Keratinocyte (primary cell): ENCODE data around the gene SRGAP3. TPM values are rescaled to one million over a fixed set of nuclear protein-coding genes. Genes with fewer than 3 reads are reported as not detected.

Experiments used
- DNase-seq: peaks from one replicate; pipeline ENCODE4 v3.0.0-alpha.2; 2011; ENCODE audit warnings: low read depth, missing footprints, low spot score
- FAIRE-seq: peaks from 2 replicates; lab custom pipeline; 2011; peaks lifted over from hg19 to GRCh38; lab: Jason Lieb, UNC
- H2AFZ ChIP-seq: 2 replicates; pipeline ENCODE4 v1.6.0; 2012; ENCODE audit warnings: low read length, control low read depth, inconsistent platforms; ENCODE audit not compliant: control insufficient read depth
- H3K27ac ChIP-seq: 2 replicates; pipeline ENCODE4 v1.5.1; 2011; ENCODE audit warnings: low read length; ENCODE audit not compliant: control insufficient read depth, insufficient read depth
- H3K27me3 ChIP-seq: 3 replicates; pipeline ENCODE4 v1.6.0; 2011; ENCODE audit warnings: low read length; ENCODE audit not compliant: control insufficient read depth, insufficient read depth; ENCODE audit errors: extremely low read depth
- H3K36me3 ChIP-seq, 2 experiments: 2 replicates in 1 of 2; 3 replicates in 1 of 2; pipeline ENCODE4 v1.5.1; 2011; ENCODE audit warnings: low read length in 2 of 2, mild to moderate bottlenecking in 1 of 2; ENCODE audit not compliant: control insufficient read depth in 2 of 2, insufficient read depth in 2 of 2; ENCODE audit errors: extremely low read depth in 1 of 2
- H3K4me1 ChIP-seq: 3 replicates; pipeline ENCODE4 v1.5.1; 2011; ENCODE audit warnings: low read length; ENCODE audit not compliant: control insufficient read depth, insufficient read depth; ENCODE audit errors: extremely low read depth
- H3K4me2 ChIP-seq: 3 replicates; pipeline ENCODE4 v1.6.0; 2011; ENCODE audit warnings: low read depth, low read length; ENCODE audit not compliant: control insufficient read depth, insufficient read depth; ENCODE audit errors: extremely low read depth
- H3K4me3 ChIP-seq, 3 experiments: fragments of 200-600 bp in 1 of 3; sonication (generic) in 1 of 3; 2 replicates in 2 of 3; 3 replicates in 1 of 3; pipeline ENCODE4 v1.5.1; 2011 to 2016; ENCODE audit warnings: low read length in 3 of 3, mild to moderate bottlenecking in 3 of 3, control low read depth in 2 of 3, inconsistent platforms in 1 of 3, low read depth in 1 of 3, mixed read lengths in 1 of 3, mixed run types in 1 of 3, moderate library complexity in 1 of 3; ENCODE audit not compliant: control insufficient read depth in 2 of 3, insufficient read depth in 2 of 3; ENCODE audit errors: extremely low read depth in 1 of 3
- H3K79me2 ChIP-seq: 2 replicates; pipeline ENCODE4 v1.6.0; 2012; ENCODE audit warnings: low read length; ENCODE audit not compliant: control insufficient read depth, insufficient read depth
- H3K9ac ChIP-seq: 3 replicates; pipeline ENCODE4 v1.6.0; 2011; ENCODE audit warnings: low read length; ENCODE audit not compliant: control insufficient read depth, insufficient read depth; ENCODE audit errors: extremely low read depth
- H3K9me1 ChIP-seq: 3 replicates; pipeline ENCODE4 v1.6.0; 2011; ENCODE audit warnings: low read length; ENCODE audit not compliant: control insufficient read depth, insufficient read depth; ENCODE audit errors: extremely low read depth
- H3K9me3 ChIP-seq: 2 replicates; pipeline ENCODE4 v1.5.1; 2012; ENCODE audit warnings: low read depth, low read length; ENCODE audit not compliant: control insufficient read depth
- H4K20me1 ChIP-seq: 3 replicates; pipeline ENCODE4 v1.6.0; 2011; ENCODE audit warnings: low read length; ENCODE audit not compliant: control insufficient read depth, insufficient read depth; ENCODE audit errors: extremely low read depth
- CTCF ChIP-seq, 3 experiments: IDR thresholded peaks in 1 of 3; conservative IDR thresholded peaks in 1 of 3; optimal IDR thresholded peaks in 1 of 3; 2 replicates in 2 of 3; 3 replicates in 1 of 3; pipeline versions ENCODE3 to v1.5.1; 2011; ENCODE audit warnings: low read length in 3 of 3, mild to moderate bottlenecking in 3 of 3, moderate library complexity in 2 of 3, control low read depth in 1 of 3, inconsistent platforms in 1 of 3; ENCODE audit not compliant: insufficient read depth in 2 of 3; ENCODE audit errors: extremely low read depth in 1 of 3
- EZH2 ChIP-seq: IDR thresholded peaks from one replicate; pipeline ENCODE4 v1.6.1; 2012; ENCODE audit warnings: inconsistent platforms, mild to moderate bottlenecking, low read length, moderate library complexity
- dilution Hi-C: fragments of 300-500 bp; cut with MboI; formaldehyde crosslinking; loops from one replicate; pipeline ENCODE4 v1.7.0; 2020; ENCODE audit warnings: low sequenced_read_pairs; ENCODE audit not compliant: extremely low pct_ligation_motif_present
- polyA plus RNA-seq, 5 experiments: library from polyadenylated mRNA; depleted of rRNA in 3 of 5; stranded (reverse) in 3 of 5; stranded (forward) in 1 of 5; unstranded in 1 of 5; fragments of >200 nt; gene quantifications; 1 replicate in 1 of 5; 2 replicates in 3 of 5; 3 replicates in 1 of 5; pipeline versions ENCODE4 v1.2.1 to v1.2.3, GENCODE V29; 2011 to 2012; ENCODE audit warnings: missing spikeins in 2 of 5, low read depth in 1 of 5, low replicate concordance in 1 of 5

The SRGAP3 gene
- polyA plus RNA-seq, 1 donor (not counting 4 experiments of a cell fraction or from before 2014, with no cell fraction given): 7.2 TPM

- Histone ChIP-seq H2AFZ (no peak overlapping the region), H3K36me3 (peaks cover 0 to 5% of the 10 kb centered on the region in 2 experiments), H3K4me2 (no peak overlapping the region), H3K27me3 (no peaks in the 10 kb centered on the region), H3K9ac (no peak overlapping the region), H3K9me3 (no peaks in the 10 kb centered on the region), H3K4me3 (no peak overlapping the region), H3K9me1 (no peaks in the 10 kb centered on the region), H4K20me1 (no peaks in the 10 kb centered on the region), H3K79me2 (no peaks in the 10 kb centered on the region), H3K4me1 (peaks cover 6% of the 10 kb centered on the region), H3K27ac (no peak overlapping the region)
- TF ChIP-seq CTCF (optimal IDR thresholded peaks at IDR 0.05 in 1 of 3, IDR thresholded peaks at IDR 0.05 in 1 of 3, conservative IDR thresholded peaks at IDR 0.05 in 1 of 3; ENCODE audit: extremely low read depth in 1 of 3, insufficient read depth in 2 of 3, low read length in 3 of 3): no peak
- no peak for TF ChIP-seq EZH2
- FAIRE-seq (no peak), DNase-seq (no peak)
- dilution Hi-C loops: no loop called here
Observed at GRCh38 chr3:9041626-9042025, 207.8 kb downstream of the SRGAP3 start.

DNA sequence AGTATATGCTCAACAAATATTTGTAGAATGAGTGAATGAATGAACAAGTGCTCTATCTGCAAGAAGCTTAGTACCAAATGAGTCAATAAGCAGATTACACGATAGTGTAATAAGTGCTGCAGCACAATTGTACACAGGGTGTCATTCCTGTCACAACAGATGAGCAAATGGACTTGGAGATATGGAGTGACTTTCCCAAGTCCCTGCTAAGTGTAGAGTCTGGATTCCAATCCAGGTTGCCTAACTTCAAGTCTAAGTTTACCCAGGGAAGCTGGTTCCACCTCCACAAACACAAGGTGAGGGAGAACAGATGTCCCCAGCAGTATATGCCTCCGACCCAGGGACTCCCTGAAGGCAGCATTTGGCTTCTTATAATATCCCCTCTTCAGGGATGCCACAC lies 208.4 kb downstream of the SRGAP3 start:
- H3K9ac ChIP-seq: no peak overlapping the region
- dilution Hi-C loops: no loop called here
- H3K36me3 ChIP-seq: peaks cover 0 to 2% of the 10 kb centered on the region in 2 experiments
- H4K20me1 ChIP-seq: no peaks in the 10 kb centered on the region
- no peak overlapping the region for H3K4me3 ChIP-seq
- no peaks in the 10 kb centered on the region for H3K27me3 ChIP-seq
- peaks cover 6% of the 10 kb centered on the region for H3K4me1 ChIP-seq
- no peak for TF ChIP-seq EZH2
- TF ChIP-seq CTCF (optimal IDR thresholded peaks at IDR 0.05 in 1 of 3, IDR thresholded peaks at IDR 0.05 in 1 of 3, conservative IDR thresholded peaks at IDR 0.05 in 1 of 3; ENCODE audit: extremely low read depth in 1 of 3, insufficient read depth in 2 of 3, low read length in 3 of 3): no peak
- H3K9me3 ChIP-seq: no peaks in the 10 kb centered on the region
- H3K9me1 ChIP-seq: no peaks in the 10 kb centered on the region
- H3K27ac ChIP-seq: no peak overlapping the region
- H2AFZ ChIP-seq: no peak overlapping the region
- H3K79me2 ChIP-seq: no peaks in the 10 kb centered on the region
- no peak overlapping the region for H3K4me2 ChIP-seq
- FAIRE-seq (no peak), DNase-seq (no peak)
